Adipocyte (in vitro differentiated cells): ENCODE results near the gene MACO1.

Experiments used
- DNase-seq: peaks from one replicate; pipeline ENCODE4 v3.0.0-alpha.2; 2015; ENCODE audit warnings: low read depth
- H3K27me3 ChIP-seq: replicated peaks from 2 replicates; pipeline ENCODE4 v1.7.0; 2013; ENCODE audit warnings: mild to moderate bottlenecking, low read length, moderate library complexity; ENCODE audit not compliant: control insufficient read depth, insufficient read depth
- H3K36me3 ChIP-seq: 2 replicates; pipeline ENCODE4 v1.7.0; 2013; ENCODE audit warnings: low read length, mild to moderate bottlenecking, moderate library complexity; ENCODE audit not compliant: control insufficient read depth, insufficient read depth, severe bottlenecking
- H3K4me1 ChIP-seq: 2 replicates; pipeline ENCODE4 v1.7.0; 2013; ENCODE audit warnings: mild to moderate bottlenecking, low read length, moderate library complexity; ENCODE audit not compliant: control insufficient read depth, insufficient read depth
- H3K4me3 ChIP-seq: 2 replicates; pipeline ENCODE4 v1.7.0; 2013; ENCODE audit warnings: mild to moderate bottlenecking, low read length, moderate library complexity
- H3K9ac ChIP-seq: 2 replicates; pipeline ENCODE4 v1.7.0; 2013; ENCODE audit warnings: mild to moderate bottlenecking, low read length, moderate library complexity
- H3K9me3 ChIP-seq: 2 replicates; pipeline ENCODE4 v1.7.0; 2013; ENCODE audit warnings: mild to moderate bottlenecking, low read length, moderate library complexity; ENCODE audit not compliant: control insufficient read depth

MACO1 gene

DNA sequence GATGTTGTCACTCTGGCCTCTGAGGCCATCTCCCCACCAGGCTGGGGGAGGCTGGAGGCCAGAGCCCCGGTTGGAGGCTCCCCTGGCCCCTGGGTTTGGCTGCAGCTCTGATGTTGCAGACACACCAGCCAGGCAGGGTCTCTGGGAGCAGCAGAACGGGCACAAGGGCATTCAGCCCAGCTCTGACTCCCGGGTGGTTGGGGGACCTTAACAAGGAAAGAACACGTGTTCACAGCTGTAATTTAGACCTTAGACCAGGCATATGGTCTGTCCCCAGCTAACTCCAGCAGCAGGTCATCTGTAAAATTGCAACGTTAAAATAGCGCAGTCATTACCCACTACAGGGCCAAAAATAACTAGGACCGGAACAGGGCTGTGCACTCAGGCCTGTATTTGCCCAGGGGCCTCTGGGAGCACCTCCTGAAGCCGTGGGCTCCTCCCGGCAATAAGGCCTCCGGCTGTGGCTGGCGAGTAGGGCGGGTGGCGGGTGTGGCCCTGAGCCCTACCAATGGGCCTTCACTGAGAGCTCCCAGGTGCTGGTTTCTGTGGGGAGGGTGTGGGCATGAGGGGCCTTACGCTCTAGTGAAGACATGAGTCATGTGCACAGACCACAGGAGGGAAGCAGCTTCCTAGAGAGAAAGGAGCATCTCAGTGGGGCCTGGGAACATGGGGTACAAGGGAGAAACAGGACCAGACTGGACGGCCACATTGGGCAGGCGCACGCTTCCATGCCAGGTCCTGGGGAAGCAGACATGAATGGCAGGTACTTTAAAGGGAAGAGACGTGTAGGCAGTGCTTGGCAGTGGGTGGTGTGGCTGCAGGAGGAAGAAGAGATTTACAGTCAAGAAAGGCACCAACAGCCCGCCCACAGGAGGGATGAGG lies 118.8 kb downstream of the MACO1 start:
- peaks cover 23% of the 10 kb centered on the region for H3K4me1 ChIP-seq
- H3K9me3 ChIP-seq, result no peaks in the 10 kb centered on the region
- no peak for DNase-seq

More for the DNA sequence above, 118.8 kb downstream of the MACO1 start:
- H3K9ac ChIP-seq, result no peak overlapping the region
- H3K36me3 ChIP-seq, result no peaks in the 10 kb centered on the region
- H3K4me3 ChIP-seq, result no peak overlapping the region
- H3K27me3 ChIP-seq, result no peaks in the 10 kb centered on the region
